HUES48 (cell line): Measurements from ENCODE around the gene SEC14L1.
"Not testable (repeated sequence)": the region's sequence is repeated elsewhere in the genome, so short reads cannot be mapped to it uniquely, and the experiment has no call there.

Experiments used
- H3K27ac ChIP-seq: one replicate; pipeline ENCODE4 v1.7.0; 2013; ENCODE audit warnings: low read depth, low read length, inconsistent platforms
- H3K27me3 ChIP-seq: 2 replicates; pipeline ENCODE4 v1.6.1; 2013; ENCODE audit warnings: mild to moderate bottlenecking, low read length; ENCODE audit not compliant: control insufficient read depth, insufficient read depth
- H3K36me3 ChIP-seq: 2 replicates; pipeline ENCODE4 v1.6.1; 2013; ENCODE audit warnings: low read length; ENCODE audit not compliant: control insufficient read depth, insufficient read depth
- H3K4me1 ChIP-seq: 2 replicates; pipeline ENCODE4 v1.6.1; 2013; ENCODE audit warnings: mild to moderate bottlenecking, low read length; ENCODE audit not compliant: control insufficient read depth, insufficient read depth
- H3K4me3 ChIP-seq: 2 replicates; pipeline ENCODE4 v1.5.1; 2013; ENCODE audit warnings: mild to moderate bottlenecking, low read depth, low read length
- H3K9ac ChIP-seq: 2 replicates; pipeline ENCODE4 v1.6.1; 2013; ENCODE audit warnings: mild to moderate bottlenecking, low read depth, low read length, moderate library complexity
- H3K9me3 ChIP-seq: 2 replicates; pipeline ENCODE4 v1.6.1; 2013; ENCODE audit warnings: low read length; ENCODE audit not compliant: control insufficient read depth, insufficient read depth

SEC14L1 gene

DNA sequence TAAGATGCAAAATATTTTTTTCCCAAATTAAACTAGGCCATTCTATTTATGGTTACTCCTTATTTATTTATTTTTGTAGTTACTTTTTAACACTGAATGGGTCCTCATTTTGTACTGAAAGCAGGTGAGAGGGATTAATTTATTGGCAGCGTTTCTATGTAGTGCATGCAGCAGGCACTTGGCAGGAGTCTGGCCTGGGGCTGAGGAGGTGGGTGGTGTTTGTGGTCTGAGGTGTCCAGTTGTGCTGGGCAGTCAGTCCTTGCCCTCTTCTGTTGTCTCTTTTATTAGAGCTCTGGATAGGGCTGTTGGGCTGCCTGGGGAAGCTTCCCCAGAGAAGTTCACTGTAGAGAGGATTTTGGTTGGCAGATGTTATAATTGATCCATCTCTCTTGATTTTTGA is 12.7 kb downstream of the SEC14L1 start:
- H3K27me3 ChIP-seq, result no peaks in the 10 kb centered on the region
- no peak overlapping the region for H3K4me3 ChIP-seq
- H3K4me1 ChIP-seq, result no peaks in the 10 kb centered on the region; the same call in 1 of the 2 replicates
- no peak overlapping the region for H3K9ac ChIP-seq
- H3K36me3 ChIP-seq, result peaks cover 12% of the 10 kb centered on the region; the same call in 1 of the 2 replicates
- H3K27ac ChIP-seq, result no peak overlapping the region
- no peaks in the 10 kb centered on the region for H3K9me3 ChIP-seq

DNA sequence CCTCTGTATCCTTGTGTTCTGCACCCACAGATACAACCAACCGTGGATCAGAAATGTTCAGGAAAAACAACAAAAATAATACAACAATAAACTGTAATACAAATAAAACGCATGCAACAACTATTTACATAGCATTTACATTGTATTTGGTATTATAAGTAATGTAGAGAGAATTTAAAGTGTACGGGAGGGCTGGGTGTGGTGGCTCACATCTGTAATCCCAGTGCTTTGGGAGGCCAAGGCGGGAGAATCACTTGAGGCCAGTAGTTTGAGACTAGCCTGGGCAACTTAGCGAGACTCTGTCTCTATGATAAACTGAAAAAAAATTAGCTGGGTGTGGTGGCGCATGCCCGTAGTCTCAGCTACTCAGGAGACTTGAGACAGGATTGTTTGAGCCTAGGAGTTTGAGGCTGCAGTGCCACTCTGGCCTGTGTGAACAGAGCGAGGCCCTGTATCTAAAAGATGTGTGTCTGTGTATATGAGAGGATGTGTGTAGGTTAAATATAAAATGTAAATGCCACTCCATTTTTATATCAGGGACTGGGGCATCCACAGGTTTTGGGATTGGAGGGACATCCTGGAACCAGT is 13.3 kb downstream of the SEC14L1 start:
- Histone ChIP-seq H3K9ac (no peak overlapping the region), H3K27ac (no peak overlapping the region), H3K9me3 (no peaks in the 10 kb centered on the region), H3K4me3 (no peak overlapping the region), H3K27me3 (no peaks in the 10 kb centered on the region), H3K4me1 (no peaks in the 10 kb centered on the region; the same call in 1 of the 2 replicates), H3K36me3 (peaks cover 7% of the 10 kb centered on the region; the same call in 1 of the 2 replicates)

DNA sequence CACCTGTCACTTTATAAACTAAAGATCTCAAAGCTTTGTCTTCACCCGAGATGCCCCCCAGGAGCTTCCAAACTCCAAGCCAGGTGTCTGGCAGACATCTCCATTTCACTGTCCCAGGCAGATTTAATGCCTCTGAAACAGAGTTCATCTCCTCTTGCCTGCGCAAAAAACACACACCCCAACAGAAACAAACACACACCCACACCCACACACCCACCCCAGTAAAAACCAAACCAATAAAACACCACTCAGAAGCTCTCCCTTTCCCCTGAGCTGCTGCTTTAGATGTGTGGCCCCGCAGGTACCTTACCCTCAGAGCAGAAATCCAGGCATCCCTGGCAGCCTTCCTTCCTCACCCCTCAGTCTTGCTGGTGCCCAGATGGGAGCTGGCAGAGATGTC is 14.4 kb downstream of the SEC14L1 start:
- Histone ChIP-seq H3K9me3 (no peaks in the 10 kb centered on the region), H3K9ac (no peak overlapping the region), H3K27me3 (no peaks in the 10 kb centered on the region), H3K27ac (no peak overlapping the region), H3K4me3 (no peak overlapping the region), H3K4me1 (no peaks in the 10 kb centered on the region; the same call in none of the 2 replicates), H3K36me3 (no peaks in the 10 kb centered on the region)

DNA sequence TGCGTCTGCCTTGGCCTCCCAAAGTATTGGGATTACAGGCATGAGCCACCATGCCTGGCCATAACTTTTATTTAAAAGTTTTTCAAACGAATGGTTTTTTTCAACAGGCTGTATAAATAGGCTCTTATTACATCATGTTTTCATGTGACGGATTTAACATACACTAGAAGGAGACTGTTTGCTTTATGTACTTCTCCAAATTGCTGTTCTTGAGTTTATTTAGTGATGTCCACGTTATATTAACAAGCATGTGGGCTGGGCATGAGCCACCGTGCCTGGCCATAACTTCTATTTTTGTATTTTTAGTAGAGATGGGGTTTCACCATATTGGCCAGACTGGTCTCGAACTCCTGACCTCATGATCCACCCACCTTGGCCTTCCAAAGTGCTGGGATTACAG is 17.0 kb downstream of the SEC14L1 start:
- not testable (repeated sequence) for H3K27me3 ChIP-seq, H3K27ac ChIP-seq, H3K36me3 ChIP-seq, H3K4me3 ChIP-seq, H3K9ac ChIP-seq, H3K4me1 ChIP-seq, H3K9me3 ChIP-seq

DNA sequence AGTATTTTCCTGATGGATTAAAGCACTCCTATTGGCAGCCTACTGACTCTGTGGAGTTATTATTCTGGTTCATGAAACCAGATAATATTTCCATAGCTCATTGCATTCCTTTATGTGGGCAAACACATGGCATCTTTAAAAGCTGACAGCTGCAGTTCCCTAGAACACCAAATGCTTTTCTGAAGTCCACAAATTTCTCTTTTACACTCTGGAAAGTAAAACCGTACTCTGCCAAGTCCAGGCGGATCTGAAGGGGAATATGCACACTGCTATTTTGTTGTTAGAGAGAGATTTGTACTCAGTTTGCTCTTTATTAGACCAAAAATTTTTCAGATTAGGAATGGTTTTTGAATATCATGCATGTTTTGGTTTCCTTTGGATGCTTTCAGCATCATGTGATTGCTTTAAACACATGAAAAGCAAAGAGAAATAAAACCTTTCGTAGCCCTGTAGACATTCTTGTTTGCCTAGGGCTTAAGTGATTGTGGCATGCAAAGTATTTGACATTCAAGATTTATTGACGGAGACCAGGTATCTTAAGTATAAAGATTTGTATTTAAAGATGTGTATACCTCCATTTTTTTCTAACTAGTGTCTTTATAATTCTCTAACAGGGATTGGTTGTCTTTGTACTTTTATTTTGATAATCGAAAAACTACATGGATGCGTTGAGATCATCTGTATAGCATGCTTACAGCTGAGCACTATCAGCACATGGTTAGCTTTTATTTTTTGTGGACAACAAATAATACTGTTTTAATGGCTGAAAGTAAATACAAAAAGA is 19.5 kb downstream of the SEC14L1 start:
- H3K27ac ChIP-seq, result no peak overlapping the region
- no peaks in the 10 kb centered on the region for H3K36me3 ChIP-seq
- H3K9me3 ChIP-seq, result no peaks in the 10 kb centered on the region
- no peak overlapping the region for H3K4me3 ChIP-seq
- H3K9ac ChIP-seq, result no peak overlapping the region
- H3K4me1 ChIP-seq, result peaks cover 28% of the 10 kb centered on the region
- H3K27me3 ChIP-seq, result no peaks in the 10 kb centered on the region

DNA sequence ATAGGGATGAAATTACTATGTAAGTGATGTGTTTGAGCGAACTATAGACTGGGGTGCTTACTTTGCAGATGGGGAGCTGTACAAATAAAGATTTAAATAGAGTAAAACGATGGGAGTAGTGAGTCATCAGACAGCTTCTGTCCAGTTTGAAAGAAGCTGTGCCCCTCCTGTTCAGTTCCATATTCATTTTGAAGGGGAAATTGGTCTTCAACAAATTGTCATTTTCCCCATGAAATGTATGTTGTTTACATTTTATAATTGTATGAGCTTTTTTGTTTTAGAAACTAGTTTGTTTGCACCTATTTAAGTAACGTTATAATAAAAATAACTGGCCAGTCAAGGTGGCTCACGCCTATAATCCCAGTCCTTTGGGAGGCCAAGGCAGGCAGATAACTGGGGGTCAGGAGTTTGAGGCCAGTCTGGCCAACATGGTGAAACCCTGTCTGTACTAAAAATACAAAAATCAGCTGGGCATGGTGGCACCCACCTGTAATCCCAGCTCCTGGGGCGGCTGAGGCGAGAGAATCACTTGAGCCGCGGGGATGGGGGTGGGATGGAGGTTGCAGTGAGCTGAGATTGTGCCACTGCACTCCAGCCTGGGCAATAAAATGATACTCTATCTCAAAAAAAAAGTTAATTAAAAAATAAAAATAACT is 20.2 kb downstream of the SEC14L1 start:
- Histone ChIP-seq H3K9me3 (no peaks in the 10 kb centered on the region), H3K36me3 (no peaks in the 10 kb centered on the region), H3K27ac (no peak overlapping the region), H3K9ac (no peak overlapping the region), H3K27me3 (no peaks in the 10 kb centered on the region), H3K4me3 (no peak overlapping the region), H3K4me1 (peaks cover 29% of the 10 kb centered on the region)

- H3K4me1 ChIP-seq, result peaks cover 29% of the 10 kb centered on the region
- H3K36me3 ChIP-seq, result no peaks in the 10 kb centered on the region; the same call in 1 of the 2 replicates
- no peak overlapping the region for H3K27ac ChIP-seq
These were observed 21.2 kb downstream of the SEC14L1 start for GRCh38 chr17:77161953-77162352.

GRCh38 chr17:77163001-77163400 is 22.2 kb downstream of the SEC14L1 start:
- H3K9me3 ChIP-seq, result peaks cover 10% of the 10 kb centered on the region
- H3K27ac ChIP-seq, result peak overlapping the region; percentile 11
- no peaks in the 10 kb centered on the region for H3K27me3 ChIP-seq
- H3K36me3 ChIP-seq, result no peaks in the 10 kb centered on the region; the same call in 1 of the 2 replicates
- no peak overlapping the region for H3K4me3 ChIP-seq
- peaks cover 29% of the 10 kb centered on the region for H3K4me1 ChIP-seq
- no peak overlapping the region for H3K9ac ChIP-seq

More at GRCh38 chr17:77161953-77162352, 21.2 kb downstream of the SEC14L1 start:
- Histone ChIP-seq H3K9ac (no peak overlapping the region), H3K9me3 (no peaks in the 10 kb centered on the region), H3K27me3 (no peaks in the 10 kb centered on the region), H3K4me3 (no peak overlapping the region)

DNA sequence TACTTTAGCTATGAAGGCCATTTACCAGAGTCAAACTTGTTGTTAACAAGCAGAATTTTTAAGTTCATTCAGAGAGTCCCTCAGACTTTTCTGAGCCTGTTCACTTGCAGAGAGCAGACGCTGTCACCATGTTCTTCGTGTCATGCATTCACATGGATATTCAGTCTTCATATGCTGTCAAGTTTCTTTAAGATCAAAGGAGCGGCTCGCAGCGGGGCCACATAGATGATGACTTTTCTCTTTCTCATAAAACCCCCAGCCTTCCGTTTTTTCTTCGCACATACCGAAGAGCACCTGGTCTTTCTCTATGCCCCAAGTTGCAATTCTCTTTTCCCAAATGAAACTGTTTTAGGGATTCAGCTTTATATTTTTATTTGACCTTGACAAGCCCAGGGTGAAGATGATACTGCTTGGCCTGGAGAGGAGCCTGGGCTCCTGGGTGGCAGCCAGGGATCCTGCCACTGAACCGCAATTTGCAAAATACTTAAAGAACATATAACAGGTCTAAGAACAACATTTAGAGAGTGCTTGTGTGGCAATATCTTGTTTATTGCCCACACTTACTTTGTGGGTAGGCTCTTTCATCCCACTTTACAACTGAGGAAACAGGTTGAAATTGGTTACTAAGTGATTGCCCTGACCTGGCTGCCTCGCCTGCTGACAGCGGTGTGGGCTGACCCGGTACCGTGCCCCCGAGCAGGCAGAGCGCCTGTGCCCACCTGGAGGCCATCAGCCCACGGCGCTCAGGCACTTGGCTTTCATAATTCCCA is 22.9 kb downstream of the SEC14L1 start:
- H3K9ac ChIP-seq, result no peak overlapping the region
- no peak overlapping the region for H3K4me3 ChIP-seq
- peak overlapping the region; percentile 68 for H3K27ac ChIP-seq
- H3K36me3 ChIP-seq, result no peaks in the 10 kb centered on the region; the same call in 1 of the 2 replicates
- H3K27me3 ChIP-seq, result no peaks in the 10 kb centered on the region
- H3K9me3 ChIP-seq, result peaks cover 17% of the 10 kb centered on the region
- peaks cover 29% of the 10 kb centered on the region for H3K4me1 ChIP-seq

DNA sequence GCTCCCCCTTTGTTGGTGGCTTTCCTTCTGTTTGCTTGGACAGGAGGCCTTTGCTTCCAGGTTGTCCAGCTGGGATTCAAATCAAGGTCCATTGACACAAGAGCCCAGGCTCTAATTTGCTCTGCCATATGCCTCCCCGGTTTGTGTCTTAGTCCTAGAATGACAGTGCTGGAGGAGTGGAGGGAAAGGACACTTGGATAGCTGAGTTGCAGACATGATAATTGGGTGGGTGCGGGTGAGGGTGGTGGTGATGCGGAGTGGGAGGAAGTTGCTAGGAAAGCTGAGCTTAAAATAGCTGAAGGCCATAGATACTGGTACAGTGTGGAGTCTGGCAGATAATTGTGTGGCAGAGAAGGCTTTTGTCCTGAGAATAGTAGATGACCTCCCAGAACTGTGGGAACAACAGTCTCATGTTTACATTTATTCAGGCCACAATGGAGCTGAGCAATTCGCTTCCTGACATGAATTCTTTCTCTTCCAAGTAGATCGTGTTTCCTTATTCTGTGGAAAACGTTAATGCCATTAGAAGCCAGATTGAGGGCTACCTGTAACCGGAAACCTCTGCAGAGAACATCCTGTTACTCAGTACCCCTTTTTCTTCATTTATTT is 23.8 kb downstream of the SEC14L1 start:
- no peaks in the 10 kb centered on the region for H3K27me3 ChIP-seq
- H3K9me3 ChIP-seq, result peaks cover 17% of the 10 kb centered on the region
- no peak overlapping the region for H3K9ac ChIP-seq
- peak overlapping the region; percentile 68 for H3K27ac ChIP-seq
- H3K4me1 ChIP-seq, result peaks cover 29% of the 10 kb centered on the region
- no peaks in the 10 kb centered on the region; the same call in 1 of the 2 replicates for H3K36me3 ChIP-seq
- no peak overlapping the region; the same call in 1 of the 2 replicates for H3K4me3 ChIP-seq
